Neural crest cell (in vitro differentiated cells): ENCODE measurements around the gene MKLN1. TPM values are rescaled to one million over a fixed set of nuclear protein-coding genes. Genes with fewer than 3 reads are reported as not detected.

Experiments used
- DNase-seq: peaks from one replicate; pipeline ENCODE4 v3.0.0; 2021; ENCODE audit warnings: low read depth, mixed read lengths, low spot score
- H3K27ac Mint-ChIP-seq: one replicate; pipeline ENCODE4 v1.8.0; 2021; ENCODE audit warnings: mild to moderate bottlenecking, mixed read lengths; ENCODE audit not compliant: unreplicated experiment
- H3K27me3 Mint-ChIP-seq: 2 replicates; pipeline ENCODE4 v1.8.0; 2021; ENCODE audit warnings: low read depth, mild to moderate bottlenecking, mixed read lengths
- H3K36me3 Mint-ChIP-seq: 2 replicates; pipeline ENCODE4 v1.8.0; 2021; ENCODE audit warnings: low read depth, mild to moderate bottlenecking, mixed read lengths
- H3K4me1 Mint-ChIP-seq: 2 replicates; pipeline ENCODE4 v1.8.0; 2021; ENCODE audit warnings: mixed read lengths
- H3K4me3 Mint-ChIP-seq: one replicate; pipeline ENCODE4 v1.8.0; 2021; ENCODE audit warnings: mild to moderate bottlenecking, mixed read lengths
- H3K9me3 Mint-ChIP-seq: 2 replicates; pipeline ENCODE4 v1.8.0; 2021; ENCODE audit warnings: mixed read lengths
- CTCF ChIP-seq: fragments of 200-600 bp; sonication (generic); conservative IDR thresholded peaks from 2 replicates; pipeline ENCODE4 v1.5.0; 2021; ENCODE audit warnings: antibody characterized with exemption, mild to moderate bottlenecking
- total RNA-seq: library from RNA; stranded (reverse); gene quantifications from 2 replicates; pipeline ENCODE4 v1.2.1, GENCODE V29; 2021

MKLN1 gene
- total RNA-seq, 1 donor from 2014 or later: 45.7 TPM

GRCh38 chr7:131497454-131497853 lies 169.8 kb downstream of the MKLN1 start:
- Mint-ChIP-seq H3K27me3 (no peaks in the 10 kb centered on the region), H3K36me3 (peaks cover 6% of the 10 kb centered on the region), H3K27ac (no peak overlapping the region), H3K4me3 (no peak overlapping the region), H3K4me1 (peaks cover 7% of the 10 kb centered on the region), H3K9me3 (no peaks in the 10 kb centered on the region)
- DNase-seq: no peak
- no peak for TF ChIP-seq CTCF

GRCh38 chr7:131498237-131498885 lies 170.7 kb downstream of the MKLN1 start:
- H3K4me3 Mint-ChIP-seq: no peak overlapping the region
- peak overlapping the region; percentile 6 for H3K27ac Mint-ChIP-seq
- H3K27me3 Mint-ChIP-seq: no peaks in the 10 kb centered on the region
- no peaks in the 10 kb centered on the region for H3K9me3 Mint-ChIP-seq
- peaks cover 6% of the 10 kb centered on the region for H3K4me1 Mint-ChIP-seq
- no peak for DNase-seq
- peaks cover 6% of the 10 kb centered on the region for H3K36me3 Mint-ChIP-seq
- TF ChIP-seq CTCF: no peak

GRCh38 chr7:131499801-131500200 lies 172.1 kb downstream of the MKLN1 start:
- H3K27me3 Mint-ChIP-seq: peaks cover under 1% of the 10 kb centered on the region
- no peak for DNase-seq
- peaks cover 9% of the 10 kb centered on the region for H3K36me3 Mint-ChIP-seq
- H3K27ac Mint-ChIP-seq: no peak overlapping the region
- no peaks in the 10 kb centered on the region for H3K9me3 Mint-ChIP-seq
- TF ChIP-seq CTCF: no peak
- no peak overlapping the region for H3K4me3 Mint-ChIP-seq
- H3K4me1 Mint-ChIP-seq: peaks cover 4% of the 10 kb centered on the region

GRCh38 chr7:131500357-131500756 lies 172.7 kb downstream of the MKLN1 start:
- no peak for DNase-seq
- H3K9me3 Mint-ChIP-seq: no peaks in the 10 kb centered on the region
- peak overlapping the region; percentile 40 for H3K27ac Mint-ChIP-seq
- H3K27me3 Mint-ChIP-seq: peaks cover 3% of the 10 kb centered on the region
- H3K4me1 Mint-ChIP-seq: peaks cover 4% of the 10 kb centered on the region
- peaks cover 11% of the 10 kb centered on the region for H3K36me3 Mint-ChIP-seq
- no peak for TF ChIP-seq CTCF
- no peak overlapping the region for H3K4me3 Mint-ChIP-seq

GRCh38 chr7:131501422-131501821 lies 173.7 kb downstream of the MKLN1 start:
- Mint-ChIP-seq H3K27me3 (peaks cover 3% of the 10 kb centered on the region), H3K36me3 (peaks cover 11% of the 10 kb centered on the region), H3K27ac (no peak overlapping the region), H3K4me3 (no peak overlapping the region), H3K4me1 (peaks cover 4% of the 10 kb centered on the region), H3K9me3 (no peaks in the 10 kb centered on the region)
- no peak for DNase-seq
- TF ChIP-seq CTCF: no peak
